Measurements from ENCODE around the gene ARMC7.
"Not testable (repeated sequence)": the region's sequence is repeated elsewhere in the genome, so short reads cannot be mapped to it uniquely, and the experiment has no call there.

GRCh38 chr17:75132018-75133000, 22.5 kb downstream of the ARMC7 start:
- TF ChIP-seq CTCF (IDR thresholded peaks at IDR 0.05); POLR2A (IDR thresholded peaks at IDR 0.05); POLR2AphosphoS5 (IDR thresholded peaks at IDR 0.05; ENCODE audit: insufficient read depth in 1 of 2, low read depth in 1 of 2): not testable (repeated sequence)
